Activated T-cell treated with anti-CD3 and anti-CD28 coated beads, Interleukin-2, amount 50 U/mL, for 1 hour (primary cell): ENCODE results near the gene TMEM132D.

Experiments used
- DNase-seq: peaks from one replicate; pipeline ENCODE4 v3.0.0-alpha.2; 2020

Gene TMEM132D

GRCh38 chr12:129401572-129401971, 502.3 kb downstream of the TMEM132D start:
- no peak for DNase-seq

- DNase-seq, result no peak
Observed at GRCh38 chr12:129394177-129394825, 509.5 kb downstream of the TMEM132D start.

- DNase-seq, result no peak
Observed at GRCh38 chr12:129393357-129393937, 510.4 kb downstream of the TMEM132D start.

GRCh38 chr12:129385637-129385990, 518.2 kb downstream of the TMEM132D start:
- DNase-seq, result no peak

- DNase-seq, result no peak
Observed at GRCh38 chr12:129383956-129384355, 519.9 kb downstream of the TMEM132D start.

- DNase-seq, result no peak
Observed at GRCh38 chr12:129381715-129382114, 522.1 kb downstream of the TMEM132D start.

- DNase-seq, result no peak
Observed at GRCh38 chr12:129379076-129379804, 524.6 kb downstream of the TMEM132D start.

- no peak for DNase-seq
Observed at GRCh38 chr12:129378496-129378895, 525.3 kb downstream of the TMEM132D start.

- DNase-seq, result no peak
Observed at GRCh38 chr12:129373746-129374145, 530.1 kb downstream of the TMEM132D start.

- DNase-seq, result no peak
Observed at GRCh38 chr12:129372876-129373275, 530.9 kb downstream of the TMEM132D start.

- no peak for DNase-seq
Observed at GRCh38 chr12:129372348-129372747, 531.5 kb downstream of the TMEM132D start.

GRCh38 chr12:129371268-129371667, 532.6 kb downstream of the TMEM132D start:
- DNase-seq, result no peak

GRCh38 chr12:129366656-129367055, 537.2 kb downstream of the TMEM132D start:
- DNase-seq, result no peak

GRCh38 chr12:129363041-129363440, 540.8 kb downstream of the TMEM132D start:
- DNase-seq, result no peak

- no peak for DNase-seq
Observed at GRCh38 chr12:129357233-129357632, 546.6 kb downstream of the TMEM132D start.

- DNase-seq, result no peak
Observed at GRCh38 chr12:129351481-129351880, 552.3 kb downstream of the TMEM132D start.

- no peak for DNase-seq
Observed at GRCh38 chr12:129339336-129339735, 564.5 kb downstream of the TMEM132D start.

- DNase-seq, result no peak
Observed at GRCh38 chr12:129337413-129337812, 566.4 kb downstream of the TMEM132D start.

- DNase-seq, result no peak
Observed at GRCh38 chr12:129335773-129336172, 568.1 kb downstream of the TMEM132D start.

- DNase-seq, result no peak
Observed at GRCh38 chr12:129332286-129332685, 571.5 kb downstream of the TMEM132D start.

GRCh38 chr12:129331356-129332085, 572.3 kb downstream of the TMEM132D start:
- no peak for DNase-seq

GRCh38 chr12:129328235-129328634, 575.6 kb downstream of the TMEM132D start:
- DNase-seq, result no peak

- no peak for DNase-seq
Observed at GRCh38 chr12:129325566-129325965, 578.3 kb downstream of the TMEM132D start.

- DNase-seq, result no peak
Observed at GRCh38 chr12:129312048-129312447, 591.8 kb downstream of the TMEM132D start.
